Ascending aorta (tissue), 2 donors: ENCODE data around the gene TJP1. TPM values are rescaled to one million over a fixed set of nuclear protein-coding genes. Genes with fewer than 3 reads are reported as not detected.
"Not testable (repeated sequence)": the region's sequence is repeated elsewhere in the genome, so short reads cannot be mapped to it uniquely, and the experiment has no call there.

Source experiments
- DNase-seq, 2 donors: peaks; one replicate each; pipeline ENCODE4 v3.0.0-alpha.2; 2019; ENCODE audit warnings: low spot score in 2 of 2
- H3K27ac ChIP-seq, 2 donors: fragments of 200-600 bp; sonication (generic); one replicate each; pipeline ENCODE4 v1.5.1; 2016 to 2017; ENCODE audit warnings: mild to moderate bottlenecking in 1 of 2
- H3K27me3 ChIP-seq: fragments of 200-600 bp; sonication (generic); one replicate; pipeline ENCODE4 v1.5.1; 2017
- H3K36me3 ChIP-seq, 2 donors: fragments of 200-600 bp; sonication (generic); one replicate each; pipeline ENCODE4 v1.5.1; 2016
- H3K4me1 ChIP-seq, 2 donors: fragments of 200-600 bp; sonication (generic); one replicate each; pipeline ENCODE4 v1.5.1; 2016 to 2017; ENCODE audit warnings: mild to moderate bottlenecking in 1 of 2
- H3K4me3 ChIP-seq, 2 donors: fragments of 200-600 bp; sonication (generic); one replicate each; pipeline ENCODE4 v1.5.1; 2016 to 2017; ENCODE audit warnings: mild to moderate bottlenecking in 1 of 2
- H3K9me3 ChIP-seq, 2 donors: fragments of 200-600 bp; sonication (generic); one replicate each; pipeline ENCODE4 v1.5.1; 2016
- CTCF ChIP-seq, 3 experiments: fragments of 200-600 bp in 2 of 3; fragments of 450-650 bp in 1 of 3; sonication (generic) in 2 of 3; IDR thresholded peaks; one replicate each; pipeline ENCODE4 v1.5.1; 2016 to 2019; ENCODE audit warnings: antibody characterized with exemption in 3 of 3, mild to moderate bottlenecking in 1 of 3, moderate library complexity in 1 of 3
- intact Hi-C: fragments of 100-400 bp; cut with DNase I; formaldehyde crosslinking; loops from one replicate; pipeline ENCODE4 v1.15.1; 2023
- total RNA-seq: library from RNA; depleted of rRNA; stranded (reverse); fragments of >200 nt; gene quantifications from one replicate; pipeline ENCODE4 v1.1.0, GENCODE V29; 2016

Gene TJP1
- total RNA-seq, 1 donor from 2014 or later = 90.0 TPM

GRCh38 chr15:29765234-29765841 is 56.9 kb downstream of the TJP1 start:
- Histone ChIP-seq H3K4me3 (no peak overlapping the region), H3K9me3 (no peaks in the 10 kb centered on the region), H3K4me1 (no peaks in the 10 kb centered on the region), H3K27ac (no peak overlapping the region), H3K36me3 (peaks cover 21 to 50% of the 10 kb centered on the region in 2 donors), H3K27me3 (no peaks in the 10 kb centered on the region)
- no peak for DNase-seq
- intact Hi-C loops = no loop called here
- no peak for TF ChIP-seq CTCF (IDR thresholded peaks at IDR 0.05)

- no peak overlapping the region for H3K27ac ChIP-seq
- intact Hi-C loops = no loop called here
- no peak overlapping the region for H3K4me3 ChIP-seq
- no peaks in the 10 kb centered on the region for H3K27me3 ChIP-seq
- DNase-seq = no peak
- H3K9me3 ChIP-seq = no peaks in the 10 kb centered on the region
- no peak for TF ChIP-seq CTCF (IDR thresholded peaks at IDR 0.05)
- H3K36me3 ChIP-seq = peaks cover 21 to 32% of the 10 kb centered on the region in 2 donors
- peaks cover 0 to 7% of the 10 kb centered on the region in 2 donors for H3K4me1 ChIP-seq
These were observed 62.7 kb downstream of the TJP1 start for GRCh38 chr15:29759596-29759995.

GRCh38 chr15:29756358-29757267 is 65.7 kb downstream of the TJP1 start:
- no peaks in the 10 kb centered on the region for H3K27me3 ChIP-seq
- no peak for DNase-seq
- H3K27ac ChIP-seq = no peak overlapping the region
- no peaks in the 10 kb centered on the region for H3K9me3 ChIP-seq
- H3K36me3 ChIP-seq = peaks cover 11 to 27% of the 10 kb centered on the region in 2 donors
- H3K4me3 ChIP-seq = no peak overlapping the region
- no peak for TF ChIP-seq CTCF (IDR thresholded peaks at IDR 0.05)
- intact Hi-C loops = no loop called here
- peaks cover 0 to 7% of the 10 kb centered on the region in 2 donors for H3K4me1 ChIP-seq

GRCh38 chr15:29754009-29754408 is 68.3 kb downstream of the TJP1 start:
- DNase-seq, H3K27me3 ChIP-seq, H3K4me1 ChIP-seq, H3K27ac ChIP-seq, H3K36me3 ChIP-seq, H3K4me3 ChIP-seq, H3K9me3 ChIP-seq: not testable (repeated sequence)
- intact Hi-C loops = loop anchor here (5.0 kb wide), 2 partner anchors 68 to 188 kb away; partner anchors contain the start of gene TJP1

- no peak overlapping the region for H3K4me3 ChIP-seq
- H3K27me3 ChIP-seq = no peaks in the 10 kb centered on the region
- no peaks in the 10 kb centered on the region for H3K9me3 ChIP-seq
- DNase-seq = no peak
- intact Hi-C loops = loop anchor here (5.0 kb wide), 2 partner anchors 69 to 189 kb away; partner anchors contain the start of gene TJP1
- no peak for TF ChIP-seq CTCF (IDR thresholded peaks at IDR 0.05)
- no peak overlapping the region for H3K27ac ChIP-seq
- H3K36me3 ChIP-seq = peaks cover 0 to 6% of the 10 kb centered on the region in 2 donors
- H3K4me1 ChIP-seq = peaks cover 0 to 7% of the 10 kb centered on the region in 2 donors
These were observed 68.8 kb downstream of the TJP1 start for GRCh38 chr15:29753506-29753905.

GRCh38 chr15:29750754-29751153 is 71.5 kb downstream of the TJP1 start:
- Histone ChIP-seq H3K27me3 (no peaks in the 10 kb centered on the region), H3K27ac (no peak overlapping the region), H3K4me3 (no peak overlapping the region), H3K9me3 (no peaks in the 10 kb centered on the region), H3K36me3 (peaks cover 0 to 6% of the 10 kb centered on the region in 2 donors), H3K4me1 (no peaks in the 10 kb centered on the region)
- intact Hi-C loops = loop anchor here (5.0 kb wide), 2 partner anchors 72 to 192 kb away; partner anchors contain the start of gene TJP1
- no peak for TF ChIP-seq CTCF (IDR thresholded peaks at IDR 0.05)
- DNase-seq = no peak
